Measurements from ENCODE around the gene PRSS3.
"Not testable (repeated sequence)": the region's sequence is repeated elsewhere in the genome, so short reads cannot be mapped to it uniquely, and the experiment has no call there.

Gene PRSS3

DNA sequence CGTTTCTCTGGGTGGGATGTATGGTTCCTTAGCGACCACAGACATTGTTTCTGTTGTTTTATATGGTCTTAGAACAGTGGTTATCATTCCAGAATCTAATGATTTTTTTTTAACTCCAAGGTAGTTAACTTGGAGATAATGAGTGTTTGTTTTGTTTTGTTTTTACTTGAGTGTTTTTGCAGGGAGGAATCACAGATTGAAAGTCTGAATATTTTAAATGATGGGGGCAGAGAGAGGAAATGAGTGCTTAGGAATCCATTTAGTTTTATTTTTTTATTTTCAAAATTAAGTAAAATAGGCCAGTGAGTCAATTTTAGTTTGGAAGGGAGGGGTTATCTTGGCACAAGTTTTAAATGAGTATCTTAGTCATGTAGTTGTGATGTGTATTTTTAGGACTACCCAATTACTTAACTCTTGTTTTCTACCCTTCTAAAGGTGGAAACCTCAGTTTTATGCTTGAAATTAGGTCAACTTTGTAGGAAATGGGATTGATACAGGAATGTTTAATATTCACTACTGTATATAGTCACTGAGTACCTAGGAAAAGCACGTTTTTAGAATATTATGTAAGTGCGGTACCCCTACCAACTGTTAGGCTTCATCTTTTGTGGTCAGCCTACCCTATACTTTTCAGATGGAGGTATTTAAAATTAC is 23.6 kb downstream of the PRSS3 start:
- no peak for DNase-seq

DNA sequence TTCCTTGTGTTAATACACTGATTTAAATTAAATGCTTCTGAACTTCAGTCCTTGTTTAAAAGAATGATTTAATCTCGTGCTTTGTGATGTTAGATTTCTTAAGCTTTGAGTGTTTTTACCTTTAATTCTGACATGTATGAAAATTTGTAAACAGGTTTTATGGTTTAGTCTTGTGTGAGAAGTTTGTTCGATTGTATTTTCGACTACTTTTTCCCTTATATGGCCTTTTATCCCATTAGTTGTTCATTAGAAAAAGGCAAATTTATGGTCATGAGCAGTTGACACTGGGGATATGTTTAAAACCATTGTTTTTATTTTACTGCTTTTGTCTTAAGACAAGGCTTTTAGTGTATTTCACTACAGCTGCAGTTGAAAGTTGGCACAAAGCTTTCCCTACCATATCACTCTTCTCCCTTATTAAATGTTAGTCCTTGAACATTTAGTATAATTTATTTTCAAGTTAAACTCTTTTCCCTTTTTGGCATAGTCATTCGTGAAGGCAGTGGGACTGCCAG is 24.9 kb downstream of the PRSS3 start:
- no peak for DNase-seq

- no peak for DNase-seq
These were observed 28.4 kb downstream of the PRSS3 start for GRCh38 chr9:33823801-33824200.

- DNase-seq = not testable (repeated sequence)
These were observed 31.9 kb downstream of the PRSS3 start for GRCh38 chr9:33827285-33827684.

- not testable (repeated sequence) for DNase-seq
These were observed 34.4 kb downstream of the PRSS3 start for GRCh38 chr9:33829641-33830230.

- DNase-seq = no peak
These were observed 40.4 kb downstream of the PRSS3 start for GRCh38 chr9:33835625-33836260.

GRCh38 chr9:33836261-33836660 is 40.9 kb downstream of the PRSS3 start:
- DNase-seq = not testable (repeated sequence)

- DNase-seq = no peak
These were observed 41.8 kb downstream of the PRSS3 start for GRCh38 chr9:33837138-33837537.

GRCh38 chr9:33840381-33840780 is 45.0 kb downstream of the PRSS3 start:
- DNase-seq = no peak

DNA sequence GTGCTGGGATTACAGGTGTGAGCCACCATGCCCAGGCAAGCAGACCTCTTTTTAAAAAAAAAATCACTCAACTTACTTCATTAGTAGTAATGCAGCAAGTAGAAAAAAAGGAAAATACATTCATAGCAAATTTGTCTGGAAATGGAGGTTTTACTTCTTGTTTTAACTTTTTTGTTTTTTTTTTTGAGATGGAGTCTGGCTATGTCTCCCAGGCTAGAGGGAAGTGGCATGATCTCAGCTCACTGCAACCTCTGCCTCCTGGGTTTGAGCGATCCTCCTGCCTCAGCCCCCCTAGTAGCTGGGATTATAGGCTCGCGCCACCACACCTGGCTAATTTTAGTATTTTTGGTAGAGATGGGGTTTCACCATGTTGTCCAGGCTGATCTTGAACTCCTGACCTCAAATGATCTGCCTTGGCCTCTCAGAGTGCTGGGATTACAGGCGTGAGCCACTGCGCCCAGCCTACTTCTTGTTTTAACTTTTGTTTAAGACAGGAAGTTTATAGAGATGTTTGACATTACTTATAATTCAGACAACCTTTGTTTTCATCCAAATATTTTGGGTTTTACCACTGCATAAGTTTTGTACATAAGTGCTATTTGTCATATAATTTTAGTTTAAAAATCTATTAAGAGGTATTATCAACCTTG is 48.1 kb downstream of the PRSS3 start:
- DNase-seq = no peak

GRCh38 chr9:33846231-33846630 is 50.9 kb downstream of the PRSS3 start:
- DNase-seq = no peak

GRCh38 chr9:33847894-33848205 is 52.5 kb downstream of the PRSS3 start:
- DNase-seq = not testable (repeated sequence)

All from activated CD8-positive, alpha-beta memory T cell treated with anti-CD3 and anti-CD28 coated beads, Interleukin-2, amount 50 U/mL, for 4 hours (primary cell).